ENCODE results near the gene NSG2.
"Not testable (repeated sequence)": the region's sequence is repeated elsewhere in the genome, so short reads cannot be mapped to it uniquely, and the experiment has no call there.

Gene NSG2

DNA sequence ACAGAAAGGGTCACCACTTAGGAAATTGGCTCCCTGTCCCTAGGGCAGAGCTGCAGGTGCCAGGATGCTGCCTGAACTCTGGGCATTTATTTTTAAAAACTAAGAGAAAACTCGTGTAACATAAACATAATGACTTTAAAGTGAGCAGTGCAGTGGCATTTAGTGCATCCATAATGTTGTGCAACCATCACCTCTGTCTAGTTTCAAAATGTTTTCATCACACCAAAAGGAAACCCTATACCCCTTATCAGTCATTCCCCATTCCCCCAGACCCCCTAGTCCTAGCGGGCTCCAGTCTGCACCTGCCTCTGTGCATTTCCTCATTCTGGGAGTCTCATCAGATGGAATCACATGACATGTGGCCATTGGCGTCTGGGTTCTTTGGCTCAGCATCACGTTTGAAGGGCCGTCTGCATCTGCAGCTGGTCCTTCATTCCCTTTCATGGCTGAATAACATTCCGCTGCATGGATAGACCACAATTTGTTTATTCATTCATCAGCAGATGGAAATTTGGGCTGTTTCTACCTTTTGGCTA, 55.8 kb downstream of the NSG2 start:
- DNase-seq (ENCODE audit: low spot score) = no peak

GRCh38 chr5:174102574-174102973, 57.1 kb downstream of the NSG2 start:
- DNase-seq (ENCODE audit: low spot score) = not testable (repeated sequence)

DNA sequence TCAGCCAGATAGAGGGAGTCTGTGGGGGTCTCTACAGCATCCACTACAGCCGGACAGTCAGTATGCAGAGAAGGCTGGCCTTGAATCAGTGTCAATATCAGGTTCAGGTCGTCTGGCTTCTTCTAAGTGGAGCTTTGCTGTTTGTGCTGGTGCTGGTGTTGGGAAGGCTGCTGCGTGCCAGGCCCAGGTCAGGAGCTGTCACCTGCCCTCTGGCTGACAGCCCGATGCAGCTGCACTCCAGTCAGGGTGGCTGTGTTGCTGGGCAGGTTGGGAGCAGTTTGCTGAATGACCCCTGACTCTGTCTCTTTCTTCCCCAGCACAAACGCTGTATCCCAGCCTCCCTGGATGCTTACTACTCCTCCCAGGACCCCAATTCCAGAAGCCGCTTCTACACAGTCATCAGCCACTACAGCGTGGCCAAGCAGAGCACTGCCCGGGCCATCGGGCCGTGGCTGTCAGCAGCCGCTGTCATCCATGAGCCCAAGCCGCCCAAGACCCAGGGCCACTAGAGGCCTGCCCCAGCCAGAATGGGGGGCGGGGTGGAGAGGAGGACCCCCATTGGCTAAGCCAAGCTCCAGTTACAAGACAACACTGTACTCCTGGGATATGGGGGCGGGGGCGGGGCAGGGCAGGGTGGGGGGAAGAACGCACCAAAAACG, 61.6 kb downstream of the NSG2 start:
- DNase-seq (ENCODE audit: low spot score) = no peak

DNA sequence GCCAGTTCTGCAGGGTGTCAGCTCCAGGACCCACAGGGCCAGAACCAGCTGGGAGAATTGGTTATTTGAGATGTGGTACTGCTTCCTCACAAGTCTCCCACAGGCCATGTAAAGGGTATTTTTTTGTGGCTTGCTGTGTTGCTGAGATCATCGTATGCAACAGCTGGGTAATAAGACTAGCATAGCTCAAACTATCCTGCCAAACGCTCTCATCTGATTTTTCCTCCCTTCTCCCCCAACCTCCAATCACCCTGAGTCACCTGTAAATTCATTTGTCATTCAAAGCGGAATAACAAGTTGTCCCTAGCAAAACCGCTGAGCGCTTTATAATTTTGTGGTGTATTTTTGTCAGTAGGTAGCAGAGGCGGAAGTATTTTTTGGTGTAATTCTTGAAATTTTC, 63.2 kb downstream of the NSG2 start:
- no peak for DNase-seq (ENCODE audit: low spot score)

GRCh38 chr5:174109698-174110260, 64.3 kb downstream of the NSG2 start:
- DNase-seq (ENCODE audit: low spot score) = no peak

DNA sequence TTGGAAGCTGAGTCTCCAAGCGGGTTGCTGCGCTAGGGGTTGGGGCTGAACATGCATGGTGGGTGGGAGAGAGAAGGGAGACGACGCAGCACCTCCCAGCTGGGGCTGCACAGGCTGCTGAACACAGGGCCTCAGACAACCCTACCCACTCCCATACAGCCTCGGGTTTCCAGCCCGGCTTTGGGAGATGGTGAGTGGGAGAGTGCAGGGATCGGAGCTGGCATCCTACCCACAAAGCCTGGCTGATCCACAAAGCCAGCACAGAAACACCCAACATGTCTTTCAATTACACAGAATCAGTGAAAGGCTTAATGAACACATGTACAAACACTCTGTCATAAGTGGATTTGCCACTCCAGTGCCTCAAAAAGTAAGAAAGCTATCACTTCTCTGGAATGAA, 64.8 kb downstream of the NSG2 start:
- no peak for DNase-seq (ENCODE audit: low spot score)

GRCh38 chr5:174111287-174111973, 65.9 kb downstream of the NSG2 start:
- DNase-seq (ENCODE audit: low spot score) = no peak

DNA sequence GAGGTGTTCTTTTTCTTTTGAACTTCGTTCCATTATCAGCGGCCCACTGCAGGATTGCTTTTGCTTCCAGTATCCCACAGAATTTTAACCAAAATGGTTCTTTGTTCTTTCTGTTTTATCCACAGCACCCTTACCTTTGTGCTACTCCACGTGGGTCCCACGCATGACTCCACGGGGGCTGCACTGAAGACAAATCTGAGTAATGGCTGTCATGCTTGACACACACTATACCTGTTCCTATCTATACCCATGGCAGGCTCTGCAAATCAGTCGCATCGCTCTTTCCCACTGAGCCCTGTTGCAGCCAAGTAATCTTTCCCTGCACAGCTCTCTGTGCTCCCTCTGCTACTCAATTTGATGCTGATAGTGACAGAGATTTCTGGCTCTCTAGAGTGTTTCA, 69.7 kb downstream of the NSG2 start:
- DNase-seq (ENCODE audit: low spot score) = no peak

DNA sequence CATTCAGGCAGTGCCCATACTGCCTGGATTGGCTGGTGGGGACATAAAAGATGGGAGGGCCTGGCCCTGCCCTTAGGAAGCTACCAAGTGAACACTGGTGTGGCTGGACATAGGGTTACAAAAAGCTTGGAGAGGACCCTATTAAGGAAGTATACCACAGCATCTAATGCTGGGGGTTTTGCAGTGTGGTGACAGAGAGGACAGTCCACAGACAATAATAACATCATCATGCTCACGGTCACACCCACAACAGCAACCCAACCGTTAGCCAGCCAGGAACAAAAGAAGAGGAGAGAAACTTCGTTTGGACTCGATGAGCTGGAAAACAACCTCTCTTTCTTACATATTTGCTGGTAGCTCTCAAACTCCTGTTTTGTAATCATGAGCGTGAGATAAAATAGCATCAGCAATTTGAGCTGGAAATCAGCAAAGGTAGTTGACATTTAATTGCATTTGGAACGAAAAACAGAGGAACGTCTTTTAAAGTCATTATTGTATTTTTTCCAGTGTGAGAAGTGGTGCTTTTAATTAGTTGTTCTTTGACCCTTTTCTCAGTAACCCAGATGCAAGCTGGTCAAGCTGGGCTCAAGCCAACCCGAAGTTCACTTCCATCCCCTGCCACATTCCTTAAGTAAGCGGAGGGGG, 73.4 kb downstream of the NSG2 start:
- DNase-seq (ENCODE audit: low spot score) = no peak

GRCh38 chr5:174119468-174119881, 74.0 kb downstream of the NSG2 start:
- no peak for DNase-seq (ENCODE audit: low spot score)

DNA sequence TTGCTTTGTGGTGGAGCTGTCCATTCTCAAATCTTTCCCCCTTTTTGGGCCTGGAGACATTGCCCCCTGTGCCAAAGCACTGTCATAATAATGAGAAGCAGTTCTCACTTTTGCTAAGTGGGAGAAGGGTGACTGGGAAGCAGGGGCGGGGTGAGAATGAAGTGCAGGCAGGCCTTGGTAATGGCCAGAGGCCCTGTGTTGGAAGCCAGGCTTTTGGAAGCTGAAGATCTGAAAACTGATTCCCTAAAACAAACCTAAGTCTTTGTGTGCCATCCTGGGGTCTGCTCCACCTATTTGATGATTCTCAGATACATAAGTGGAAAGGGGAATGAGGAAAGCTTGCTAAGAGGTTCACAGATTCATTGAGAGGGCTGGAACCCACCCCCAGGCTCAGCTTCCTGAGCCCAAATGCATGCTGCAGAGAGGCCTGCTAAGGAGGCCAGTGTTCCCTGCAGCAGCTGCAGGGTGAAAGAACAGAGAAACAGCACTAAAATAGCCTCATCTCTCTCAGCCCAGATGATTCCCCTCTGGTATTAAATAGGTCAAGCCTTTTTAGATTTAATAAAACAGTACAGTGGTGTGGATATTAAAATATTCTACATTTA, 75.0 kb downstream of the NSG2 start:
- DNase-seq (ENCODE audit: low spot score) = no peak

DNA sequence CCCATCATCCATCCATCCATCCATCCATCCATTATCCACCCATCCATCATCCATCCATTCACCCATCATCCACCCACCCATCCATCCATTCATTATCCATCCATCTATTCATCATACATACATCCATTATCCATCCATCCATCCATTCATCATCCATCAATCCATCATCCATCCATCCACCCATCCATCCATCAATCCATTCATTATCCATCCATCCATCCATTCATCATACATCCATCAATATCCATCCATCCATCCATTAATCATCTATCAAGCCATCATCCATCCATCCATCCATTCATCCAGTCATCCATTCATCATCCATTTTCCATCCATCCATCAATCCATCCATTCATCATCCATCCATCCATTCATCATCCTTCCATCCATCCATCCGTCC, 89.0 kb downstream of the NSG2 start:
- DNase-seq (ENCODE audit: low spot score) = no peak

GRCh38 chr5:174139623-174140022, 94.1 kb downstream of the NSG2 start:
- DNase-seq (ENCODE audit: low spot score) = no peak

DNA sequence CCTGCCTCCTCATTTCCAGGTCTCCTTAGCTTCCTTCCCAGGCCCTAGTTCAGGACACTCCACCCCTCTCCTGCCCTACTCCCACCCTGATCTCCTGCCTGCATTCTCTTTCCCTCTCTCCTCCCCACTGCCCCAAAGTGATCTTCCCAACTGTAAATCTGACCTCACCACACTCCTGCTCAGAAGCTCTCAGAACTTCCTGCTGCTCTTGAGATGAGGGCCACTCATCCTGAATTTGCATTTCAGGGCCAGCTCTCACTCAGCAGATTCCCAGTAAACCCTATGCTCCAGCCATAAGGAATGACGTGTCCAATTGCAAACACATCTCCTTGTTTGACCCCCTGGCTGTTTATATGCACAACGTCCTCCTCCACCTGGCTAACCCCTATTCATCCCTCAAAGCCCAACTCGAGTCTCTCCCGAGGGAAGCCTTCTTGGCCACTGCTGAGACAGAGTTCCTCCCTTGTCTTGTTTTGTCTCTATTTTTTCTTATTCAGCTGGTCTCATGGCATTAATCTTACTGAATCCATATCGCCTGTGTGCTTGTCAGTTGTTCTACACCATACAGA, 95.0 kb downstream of the NSG2 start:
- no peak for DNase-seq (ENCODE audit: low spot score)

DNA sequence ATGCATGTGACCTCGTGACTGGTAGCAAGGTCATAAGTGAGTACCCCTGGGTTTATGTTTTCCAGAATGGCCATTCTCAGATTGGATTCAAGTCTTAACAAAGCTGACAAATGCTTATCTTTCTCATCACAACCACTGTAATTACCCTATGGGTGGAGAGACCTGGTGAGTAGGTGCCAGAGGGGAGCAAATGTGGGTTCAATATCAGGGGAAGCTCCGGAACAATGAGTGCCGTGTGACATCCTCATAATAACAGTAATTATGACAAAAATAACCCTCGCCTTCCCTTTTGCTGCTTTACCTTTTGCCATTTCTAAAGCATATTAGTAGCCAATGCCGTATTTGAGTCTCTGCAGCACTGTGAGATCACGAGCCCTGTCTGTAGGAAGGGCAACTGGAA, 95.9 kb downstream of the NSG2 start:
- no peak for DNase-seq (ENCODE audit: low spot score)

DNA sequence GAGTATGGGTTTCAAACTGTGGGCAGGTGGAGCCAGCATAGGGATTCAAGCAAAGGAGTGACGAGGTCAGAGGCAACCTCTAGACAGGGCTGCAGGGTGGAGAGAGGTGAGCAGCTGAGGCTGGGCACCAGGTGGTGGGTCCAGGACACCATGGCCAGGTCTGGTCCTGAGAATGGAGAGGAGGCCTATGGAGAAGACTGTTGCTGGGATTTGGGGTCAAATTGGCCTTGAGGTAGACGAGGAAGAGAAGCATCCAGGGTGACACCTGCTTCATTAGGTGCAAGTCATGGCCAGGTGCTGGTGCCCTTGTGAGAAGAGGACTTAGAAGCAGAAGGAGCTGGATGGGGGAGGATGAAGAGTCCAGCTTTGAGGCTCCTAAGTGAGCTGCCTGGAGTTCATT, 99.6 kb downstream of the NSG2 start:
- no peak for DNase-seq (ENCODE audit: low spot score)

DNA sequence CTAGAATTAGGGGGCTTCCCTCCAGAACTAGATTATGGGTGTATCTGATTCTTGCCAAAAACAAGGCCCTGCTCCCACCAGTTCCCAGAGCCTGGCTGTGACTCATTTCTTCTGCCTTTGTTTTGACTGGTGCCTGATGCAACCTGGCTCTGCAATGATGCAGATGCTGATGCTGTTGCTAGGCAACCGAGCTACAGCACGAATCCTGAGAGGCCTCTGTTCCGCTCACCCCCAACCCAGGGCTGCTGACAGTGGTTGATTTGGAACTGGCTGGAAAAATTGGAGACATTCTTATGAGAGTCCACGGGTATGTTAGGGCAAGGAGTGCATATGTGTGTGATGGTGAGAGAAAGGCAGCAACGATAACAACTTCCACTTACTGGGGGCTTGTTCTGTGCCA, 100.3 kb downstream of the NSG2 start:
- no peak for DNase-seq (ENCODE audit: low spot score)

DNA sequence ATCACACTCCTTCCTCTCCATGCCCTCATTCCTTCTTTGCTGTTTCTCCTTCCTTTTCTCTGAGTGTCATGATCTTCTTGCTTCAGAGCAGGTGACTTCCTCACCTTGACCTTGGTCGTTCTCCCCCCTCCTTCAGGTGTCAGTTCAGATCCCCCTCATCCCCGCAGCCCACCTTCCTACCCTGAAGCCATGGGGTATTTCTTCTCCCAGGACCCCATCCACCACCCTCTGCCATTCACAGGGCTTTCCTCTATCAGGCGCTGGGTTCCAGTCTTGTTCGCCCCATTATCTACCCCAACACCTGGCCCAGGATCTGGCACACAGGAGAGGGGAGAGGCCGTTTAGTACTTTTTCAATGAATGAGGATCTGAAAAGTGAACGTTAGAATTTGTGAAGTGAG, 101.0 kb downstream of the NSG2 start:
- no peak for DNase-seq (ENCODE audit: low spot score)

- DNase-seq (ENCODE audit: low spot score) = not testable (repeated sequence)
These were observed 101.5 kb downstream of the NSG2 start for GRCh38 chr5:174147012-174147411.

- no peak for DNase-seq (ENCODE audit: low spot score)
These were observed 102.0 kb downstream of the NSG2 start for GRCh38 chr5:174147551-174147950.

- DNase-seq (ENCODE audit: low spot score) = no peak
These were observed 103.2 kb downstream of the NSG2 start for GRCh38 chr5:174148721-174149120.

GRCh38 chr5:174149426-174149825, 103.9 kb downstream of the NSG2 start:
- DNase-seq (ENCODE audit: low spot score) = no peak
